Mesenteric fat pad (tissue), 1 donor: Measurements from ENCODE around the gene SLC2A10. TPM values are rescaled to one million over a fixed set of nuclear protein-coding genes. Genes with fewer than 3 reads are reported as not detected.

Experiments used
- DNase-seq: peaks from one replicate; pipeline ENCODE4 v3.0.0-alpha.2; 2020; ENCODE audit warnings: low spot score
- total RNA-seq: library from RNA; stranded (reverse); fragmentation: NEBNext Ultra II Directional; extraction: Animal tissue kit (Norgen Biotek cat#: 25700); gene quantifications from one replicate; pipeline ENCODE4 v1.2.1, GENCODE V29; 2021
- donor health status: DM: yes; HTN: yes; CAD: no.

SLC2A10 gene
- total RNA-seq, 1 donor from 2014 or later = 13.1 TPM

GRCh38 chr20:46764068-46764467 is 54.6 kb downstream of the SLC2A10 start:
- no peak for DNase-seq

GRCh38 chr20:46765506-46766120 is 56.2 kb downstream of the SLC2A10 start:
- DNase-seq = no peak

GRCh38 chr20:46767127-46767761 is 57.8 kb downstream of the SLC2A10 start:
- no peak for DNase-seq

GRCh38 chr20:46770330-46771194 is 61.1 kb downstream of the SLC2A10 start:
- no peak for DNase-seq

GRCh38 chr20:46771195-46771588 is 61.7 kb downstream of the SLC2A10 start:
- DNase-seq = no peak

- no peak for DNase-seq
These were observed 63.5 kb downstream of the SLC2A10 start for GRCh38 chr20:46772901-46773300.

- no peak for DNase-seq
These were observed 64.2 kb downstream of the SLC2A10 start for GRCh38 chr20:46773680-46774079.

GRCh38 chr20:46774236-46774635 is 64.8 kb downstream of the SLC2A10 start:
- no peak for DNase-seq

- DNase-seq = no peak
These were observed 65.6 kb downstream of the SLC2A10 start for GRCh38 chr20:46774943-46775560.

GRCh38 chr20:46775806-46776205 is 66.4 kb downstream of the SLC2A10 start:
- DNase-seq = no peak

- DNase-seq = no peak
These were observed 67.9 kb downstream of the SLC2A10 start for GRCh38 chr20:46777331-46777730.

- DNase-seq = no peak
These were observed 70.4 kb downstream of the SLC2A10 start for GRCh38 chr20:46779831-46780230.

- DNase-seq = no peak
These were observed 75.1 kb downstream of the SLC2A10 start for GRCh38 chr20:46784436-46785127.

Other genes starting within 250 kb of the SLC2A10 start
- gene ZNF334, start 196.1 kb upstream of the SLC2A10 start, total RNA-seq = 0.90 TPM
- not detected for gene OCSTAMP, start 159.0 kb upstream of the SLC2A10 start, total RNA-seq
- gene SLC13A3, start 58.2 kb upstream of the SLC2A10 start, total RNA-seq = 1.5 TPM
- gene TP53RK, start 20.2 kb upstream of the SLC2A10 start, total RNA-seq = 9.9 TPM
- 32.8 TPM for gene EYA2, start 185.2 kb downstream of the SLC2A10 start, total RNA-seq